ENCODE results near the gene INPP4B.

DNA sequence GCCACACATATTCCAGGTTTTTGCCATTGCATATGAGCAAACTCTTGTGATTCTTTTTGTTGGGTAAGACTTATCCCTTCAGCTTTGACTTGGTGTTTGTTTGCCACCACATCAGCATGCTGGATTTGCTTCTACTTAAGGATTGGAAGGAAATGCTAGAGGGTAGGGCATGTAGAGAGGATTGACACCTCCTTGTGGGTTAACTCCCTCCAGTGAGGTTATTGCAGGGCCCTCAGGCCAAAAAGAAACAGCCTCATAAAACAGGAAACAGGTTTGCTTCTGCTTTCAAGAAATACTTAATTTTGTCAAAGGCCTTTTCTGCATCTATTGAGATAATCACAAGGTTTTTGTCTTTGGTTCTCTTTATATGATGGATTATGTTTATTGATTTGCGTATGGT is 15.2 kb upstream of the INPP4B start:
- TF ChIP-seq CTCF (conservative IDR thresholded peaks at IDR 0.05; ENCODE audit: low read length) = no peak
- TF ChIP-seq EZH2phosphoT487 (IDR thresholded peaks at IDR 0.05; ENCODE audit: borderline replicate concordance, low read depth, low read length) = no peak
